GM15510 (cell line): ENCODE results near the gene AUTS2.

Source experiments
- POLR2A ChIP-seq: IDR thresholded peaks from 3 replicates; pipeline ENCODE4 v1.6.1; 2011; ENCODE audit warnings: borderline replicate concordance; ENCODE audit not compliant: insufficient read length; ENCODE audit errors: extremely low read depth

The AUTS2 gene

GRCh38 chr7:69722843-69723242 is 124.6 kb downstream of the AUTS2 start:
- TF ChIP-seq POLR2A, result no peak

DNA sequence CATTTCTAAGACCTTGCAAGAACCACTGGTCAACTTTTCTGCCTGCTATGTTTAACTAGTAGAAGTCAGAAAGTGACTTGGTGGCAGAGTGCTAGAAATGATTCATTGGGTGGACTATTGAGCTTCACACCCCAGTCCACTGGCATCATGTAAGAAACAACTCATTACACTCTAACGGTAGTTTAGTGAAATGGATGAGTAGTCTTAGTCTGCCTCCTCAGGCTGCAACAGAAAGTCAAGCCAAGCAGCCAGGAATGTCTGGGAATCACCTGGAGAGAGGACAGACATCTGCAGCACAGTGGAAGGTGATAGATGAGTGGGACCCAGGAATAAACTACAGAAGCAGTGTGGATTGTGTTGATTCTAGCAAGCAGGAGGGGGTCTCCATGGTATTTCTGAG is 125.4 kb downstream of the AUTS2 start:
- TF ChIP-seq POLR2A, result no peak

DNA sequence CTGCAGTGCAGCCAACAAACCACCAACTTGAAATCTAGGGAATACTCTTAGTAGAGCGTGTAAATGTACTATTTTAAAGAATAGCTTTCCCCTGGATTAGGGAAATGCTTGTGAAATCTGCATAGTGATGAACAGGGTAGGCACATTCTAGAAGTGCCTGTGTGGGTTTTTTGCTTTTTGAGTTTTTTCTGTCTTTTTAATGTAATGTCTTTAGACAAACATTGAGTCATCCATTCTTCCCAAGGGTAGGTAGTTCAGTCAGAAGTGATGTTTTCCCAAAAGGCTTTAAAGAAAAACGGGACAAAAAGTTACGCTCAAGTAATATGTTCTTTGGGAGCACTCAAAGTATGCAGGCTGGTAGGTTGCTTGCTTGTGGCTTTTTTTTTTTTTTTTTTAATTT is 130.0 kb downstream of the AUTS2 start:
- TF ChIP-seq POLR2A, result no peak

DNA sequence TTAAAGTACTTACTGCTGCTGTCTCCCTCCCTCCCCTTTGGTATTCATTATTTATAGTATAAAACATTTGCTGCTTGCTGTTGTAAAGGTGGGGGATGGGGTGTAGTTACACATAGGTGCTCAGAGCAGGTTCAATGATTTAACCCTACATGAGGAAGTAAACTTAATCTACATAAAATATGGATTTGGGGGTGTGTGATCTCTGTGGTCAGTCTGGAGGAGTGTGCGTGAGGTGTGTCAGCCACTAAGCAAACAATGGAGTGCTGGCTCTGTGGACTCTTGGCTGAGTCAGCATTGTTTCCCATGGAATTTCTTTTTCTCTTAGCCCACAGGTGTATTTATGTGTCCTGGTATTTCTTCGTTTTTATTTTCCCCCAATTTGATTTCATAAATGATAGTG is 133.9 kb downstream of the AUTS2 start:
- no peak for TF ChIP-seq POLR2A

DNA sequence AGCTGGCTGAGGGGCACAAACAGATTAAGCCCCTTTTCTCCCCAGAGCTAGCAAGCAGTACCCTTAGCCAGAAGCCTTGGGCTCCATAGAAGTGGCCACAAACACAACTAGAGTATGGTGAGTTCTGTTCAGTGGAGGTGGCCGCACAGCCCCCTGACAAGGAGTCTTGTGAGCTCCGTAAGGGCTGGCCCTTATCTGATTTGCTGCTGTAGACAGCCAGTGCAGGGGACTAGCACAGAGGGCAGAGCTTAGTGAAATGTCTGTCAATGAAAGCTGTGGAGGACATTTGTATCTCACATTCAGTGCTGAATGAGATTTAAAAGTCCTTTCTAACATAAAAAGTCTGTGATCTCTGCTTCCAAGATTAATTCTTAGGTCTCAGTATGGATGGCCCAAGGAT is 137.3 kb downstream of the AUTS2 start:
- no peak for TF ChIP-seq POLR2A

- TF ChIP-seq POLR2A, result no peak
Observed at GRCh38 chr7:69736126-69736810, 138.0 kb downstream of the AUTS2 start.

GRCh38 chr7:69738396-69738951 is 140.2 kb downstream of the AUTS2 start:
- no peak for TF ChIP-seq POLR2A

DNA sequence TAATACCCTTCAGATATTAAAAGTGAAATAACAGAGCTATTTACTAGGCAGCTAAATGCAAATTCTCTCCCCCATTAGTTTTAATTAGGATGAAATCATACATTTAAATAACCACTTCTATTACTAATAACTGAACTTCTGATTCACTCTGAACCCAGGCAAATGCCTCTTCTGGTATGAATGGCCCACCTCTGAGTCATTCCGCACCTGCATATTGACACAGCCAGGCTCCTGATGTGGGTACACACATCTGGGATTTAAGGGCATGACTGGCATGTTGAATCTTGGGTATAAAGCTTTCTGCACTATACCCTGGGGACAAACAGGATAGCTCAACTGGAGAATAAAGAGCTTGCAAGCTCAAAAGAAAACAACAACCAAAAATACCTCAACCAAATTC is 140.9 kb downstream of the AUTS2 start:
- no peak for TF ChIP-seq POLR2A

GRCh38 chr7:69739931-69740431 is 141.7 kb downstream of the AUTS2 start:
- TF ChIP-seq POLR2A, result no peak

GRCh38 chr7:69742237-69742636 is 144.0 kb downstream of the AUTS2 start:
- no peak for TF ChIP-seq POLR2A

DNA sequence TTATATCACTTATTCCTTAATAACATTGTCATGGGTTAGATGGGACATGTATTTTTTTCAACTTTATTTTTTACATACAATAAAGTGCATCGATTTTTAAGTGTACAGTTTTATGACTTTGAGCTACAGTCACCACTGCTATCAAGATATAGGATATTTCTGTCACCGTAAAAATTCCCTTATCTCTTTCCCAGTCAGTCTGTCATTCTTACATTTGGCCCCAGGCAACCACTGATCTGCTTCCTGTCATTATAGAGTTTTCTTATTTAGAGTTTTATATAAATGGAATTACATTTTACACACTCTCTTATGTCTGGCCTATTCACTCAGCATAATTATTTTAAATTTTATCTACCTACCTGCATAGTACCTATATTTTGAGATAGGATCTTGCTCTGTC is 145.2 kb downstream of the AUTS2 start:
- no peak for TF ChIP-seq POLR2A

- TF ChIP-seq POLR2A, result no peak
Observed at GRCh38 chr7:69744026-69744425, 145.8 kb downstream of the AUTS2 start.

GRCh38 chr7:69746383-69746782 is 148.1 kb downstream of the AUTS2 start:
- TF ChIP-seq POLR2A, result no peak

DNA sequence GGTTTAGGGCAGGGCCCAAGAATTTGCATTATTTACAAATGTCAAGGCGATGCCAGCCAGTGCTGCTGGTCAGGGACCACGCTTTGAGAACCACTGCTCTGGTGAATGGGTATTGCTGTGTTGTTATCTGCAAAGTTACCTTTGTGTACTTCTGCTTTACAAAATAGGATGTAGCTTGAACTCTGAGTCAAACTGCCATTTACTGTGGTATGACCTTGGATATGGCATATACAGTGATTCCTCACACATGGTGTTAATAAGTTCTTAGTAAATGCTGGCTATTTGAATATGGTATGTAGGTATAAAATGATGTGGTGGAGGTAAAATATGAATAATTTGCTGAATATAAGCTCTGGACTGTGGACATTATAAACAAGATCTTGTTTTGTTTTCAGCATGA is 148.9 kb downstream of the AUTS2 start:
- no peak for TF ChIP-seq POLR2A

- TF ChIP-seq POLR2A, result no peak
Observed at GRCh38 chr7:69748530-69748929, 150.3 kb downstream of the AUTS2 start.

GRCh38 chr7:69749372-69749979 is 151.2 kb downstream of the AUTS2 start:
- TF ChIP-seq POLR2A, result no peak

DNA sequence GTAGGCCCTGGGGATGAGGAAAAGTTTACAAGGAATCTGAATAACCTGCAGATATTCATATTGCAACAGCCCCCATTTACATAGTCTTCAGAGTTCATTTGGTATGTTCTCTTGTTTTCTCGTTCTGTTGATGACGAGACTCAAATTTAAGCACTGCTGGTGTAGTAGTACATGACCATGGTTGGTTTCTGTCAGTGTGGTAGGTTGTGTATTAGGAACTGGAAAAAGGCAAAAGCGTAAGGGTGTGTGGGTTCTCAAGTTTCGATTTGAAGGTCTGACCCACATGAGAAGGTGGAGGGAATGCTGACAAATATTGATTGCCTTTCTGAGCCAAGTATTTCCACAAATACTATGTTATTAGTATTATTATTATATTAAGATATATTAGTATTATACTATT is 151.7 kb downstream of the AUTS2 start:
- TF ChIP-seq POLR2A, result no peak

- TF ChIP-seq POLR2A, result no peak
Observed at GRCh38 chr7:69751026-69751425, 152.8 kb downstream of the AUTS2 start.
